ENCODE data around the gene SND1. TPM values are rescaled to one million over a fixed set of nuclear protein-coding genes. Genes with fewer than 3 reads are reported as not detected.

Gene SND1
- total and polyA plus RNA-seq, 7 experiments from 2014 or later, result 68.6 to 253 (median 137) TPM

GRCh38 chr7:127911968-127912511 lies 260.0 kb downstream of the SND1 start:
- peaks cover 0 to 17% (median 8%) of the 10 kb centered on the region in 7 donors for H3K4me1 Mint-ChIP-seq
- no peak overlapping the region for H3K27ac Mint-ChIP-seq
- intact Hi-C loops (cut with micrococcal nuclease), result loop anchor here in 1 of 2 donors (1.0 kb wide), 1 partner anchor 11 kb away; no protein-coding TSS in a partner anchor
- no peaks in the 10 kb centered on the region for H3K9me3 Mint-ChIP-seq
- H3K27me3 ChIP-seq (ENCODE audit: control insufficient read depth in 2 of 2, insufficient read depth in 2 of 2, low read length in 2 of 2), result no peaks in the 10 kb centered on the region
- ATAC-seq, result no peak
- CTCF ChIA-PET, result no interaction called here
- POLR2A ChIA-PET, result no interaction called here
- no peak for DNase-seq
- H3K4me1 ChIP-seq (ENCODE audit: control insufficient read depth in 2 of 2, insufficient read depth in 2 of 2, low read length in 2 of 2), result no peaks in the 10 kb centered on the region
- H3K36me3 Mint-ChIP-seq, result peaks cover 8 to 33% (median 12%) of the 10 kb centered on the region in 5 donors
- no peak overlapping the region for H3K4me3 ChIP-seq (ENCODE audit: low read length)
- no peak overlapping the region for H3K4me3 Mint-ChIP-seq
- no peaks in the 10 kb centered on the region for H3K9me3 ChIP-seq (ENCODE audit: control insufficient read depth in 2 of 3, low read length in 3 of 3)
- peaks cover 0 to 5% (median 0%) of the 10 kb centered on the region in 3 experiments for H3K36me3 ChIP-seq (ENCODE audit: control insufficient read depth in 2 of 3, insufficient read depth in 3 of 3, low read length in 3 of 3)
- H3K27me3 Mint-ChIP-seq, result no peaks in the 10 kb centered on the region
- no peak overlapping the region for H3K27ac ChIP-seq (ENCODE audit: low read depth, low read length)

GRCh38 chr7:127912901-127913300 lies 260.9 kb downstream of the SND1 start:
- H3K4me1 Mint-ChIP-seq, result peaks cover 0 to 10% (median 0%) of the 10 kb centered on the region in 7 donors
- no peak for DNase-seq
- Histone ChIP-seq H3K9me3 (ENCODE audit: control insufficient read depth in 2 of 3, low read length in 3 of 3) (no peaks in the 10 kb centered on the region), H3K36me3 (ENCODE audit: control insufficient read depth in 2 of 3, insufficient read depth in 3 of 3, low read length in 3 of 3) (peaks cover 0 to 5% (median 0%) of the 10 kb centered on the region in 3 experiments), H3K4me1 (ENCODE audit: control insufficient read depth in 2 of 2, insufficient read depth in 2 of 2, low read length in 2 of 2) (no peaks in the 10 kb centered on the region), H3K27me3 (ENCODE audit: control insufficient read depth in 2 of 2, insufficient read depth in 2 of 2, low read length in 2 of 2) (no peaks in the 10 kb centered on the region), H3K4me3 (ENCODE audit: low read length) (no peak overlapping the region), H3K27ac (ENCODE audit: low read depth, low read length) (no peak overlapping the region)
- no peaks in the 10 kb centered on the region for H3K27me3 Mint-ChIP-seq
- POLR2A ChIA-PET, result no interaction called here
- H3K9me3 Mint-ChIP-seq, result no peaks in the 10 kb centered on the region
- intact Hi-C loops (cut with micrococcal nuclease), result no loop called here
- no peak overlapping the region for H3K4me3 Mint-ChIP-seq
- H3K36me3 Mint-ChIP-seq, result peaks cover 5 to 25% (median 8%) of the 10 kb centered on the region in 5 donors
- CTCF ChIA-PET, result interaction anchor here (0.9 kb wide), 1 partner anchor 9 kb away, joined by 3 read pairs; no protein-coding TSS in a partner anchor
- no peak overlapping the region for H3K27ac Mint-ChIP-seq
- ATAC-seq, result no peak

- intact Hi-C loops (cut with micrococcal nuclease), result no loop called here
- Mint-ChIP-seq H3K36me3 (peaks cover 5 to 20% (median 7%) of the 10 kb centered on the region in 5 donors), H3K4me3 (no peak overlapping the region), H3K9me3 (no peaks in the 10 kb centered on the region), H3K27me3 (no peaks in the 10 kb centered on the region), H3K4me1 (peaks cover 0 to 6% (median 2%) of the 10 kb centered on the region in 7 donors), H3K27ac (no peak overlapping the region)
- Histone ChIP-seq H3K4me1 (ENCODE audit: control insufficient read depth in 2 of 2, insufficient read depth in 2 of 2, low read length in 2 of 2) (no peaks in the 10 kb centered on the region), H3K36me3 (ENCODE audit: control insufficient read depth in 2 of 3, insufficient read depth in 3 of 3, low read length in 3 of 3) (peaks cover 0 to 5% (median 0%) of the 10 kb centered on the region in 3 experiments), H3K27ac (ENCODE audit: low read depth, low read length) (no peak overlapping the region), H3K9me3 (ENCODE audit: control insufficient read depth in 2 of 3, low read length in 3 of 3) (no peaks in the 10 kb centered on the region), H3K27me3 (ENCODE audit: control insufficient read depth in 2 of 2, insufficient read depth in 2 of 2, low read length in 2 of 2) (no peaks in the 10 kb centered on the region), H3K4me3 (ENCODE audit: low read length) (no peak overlapping the region)
- POLR2A ChIA-PET, result no interaction called here
- DNase-seq (no peak), ATAC-seq (no peak)
- CTCF ChIA-PET, result no interaction called here
These were observed 261.7 kb downstream of the SND1 start for GRCh38 chr7:127913686-127914085.

GRCh38 chr7:127914693-127915092 lies 262.7 kb downstream of the SND1 start:
- H3K36me3 Mint-ChIP-seq, result peaks cover 0 to 14% (median 5%) of the 10 kb centered on the region in 5 donors
- H3K4me1 Mint-ChIP-seq, result peaks cover 0 to 6% (median 4%) of the 10 kb centered on the region in 7 donors
- H3K4me3 Mint-ChIP-seq, result no peak overlapping the region
- DNase-seq (no peak), ATAC-seq (no peak)
- Histone ChIP-seq H3K9me3 (ENCODE audit: control insufficient read depth in 2 of 3, low read length in 3 of 3) (no peaks in the 10 kb centered on the region), H3K4me1 (ENCODE audit: control insufficient read depth in 2 of 2, insufficient read depth in 2 of 2, low read length in 2 of 2) (no peaks in the 10 kb centered on the region), H3K4me3 (ENCODE audit: low read length) (no peak overlapping the region), H3K27ac (ENCODE audit: low read depth, low read length) (no peak overlapping the region), H3K36me3 (ENCODE audit: control insufficient read depth in 2 of 3, insufficient read depth in 3 of 3, low read length in 3 of 3) (peaks cover 0 to 5% (median 0%) of the 10 kb centered on the region in 3 experiments), H3K27me3 (ENCODE audit: control insufficient read depth in 2 of 2, insufficient read depth in 2 of 2, low read length in 2 of 2) (no peaks in the 10 kb centered on the region)
- ChIA-PET CTCF (no interaction called here), POLR2A (no interaction called here)
- H3K27me3 Mint-ChIP-seq, result no peaks in the 10 kb centered on the region
- intact Hi-C loops (cut with micrococcal nuclease), result no loop called here
- no peak overlapping the region for H3K27ac Mint-ChIP-seq
- H3K9me3 Mint-ChIP-seq, result no peaks in the 10 kb centered on the region

- Mint-ChIP-seq H3K27me3 (no peaks in the 10 kb centered on the region), H3K36me3 (peaks cover 0 to 4% (median 0%) of the 10 kb centered on the region in 5 donors), H3K27ac (no peak overlapping the region), H3K4me3 (no peak overlapping the region), H3K4me1 (peaks cover 0 to 11% (median 4%) of the 10 kb centered on the region in 7 donors), H3K9me3 (no peaks in the 10 kb centered on the region)
- ChIA-PET POLR2A (no interaction called here), CTCF (interaction anchor here (0.6 to 0.8 kb wide), 2 partner anchors 8 to 208 kb away, joined by 3 to 6 read pairs; no protein-coding TSS in a partner anchor)
- intact Hi-C loops (cut with micrococcal nuclease), result no loop called here
- no peaks in the 10 kb centered on the region for H3K4me1 ChIP-seq (ENCODE audit: control insufficient read depth in 2 of 2, insufficient read depth in 2 of 2, low read length in 2 of 2)
- H3K4me3 ChIP-seq (ENCODE audit: low read length), result no peak overlapping the region
- no peaks in the 10 kb centered on the region for H3K27me3 ChIP-seq (ENCODE audit: control insufficient read depth in 2 of 2, insufficient read depth in 2 of 2, low read length in 2 of 2)
- ATAC-seq (no peak), DNase-seq (no peak)
- H3K36me3 ChIP-seq (ENCODE audit: control insufficient read depth in 2 of 3, insufficient read depth in 3 of 3, low read length in 3 of 3), result no peaks in the 10 kb centered on the region
- H3K27ac ChIP-seq (ENCODE audit: low read depth, low read length), result no peak overlapping the region
- H3K9me3 ChIP-seq (ENCODE audit: control insufficient read depth in 2 of 3, low read length in 3 of 3), result no peaks in the 10 kb centered on the region
These were observed 264.7 kb downstream of the SND1 start for GRCh38 chr7:127916735-127917134.

GRCh38 chr7:127918130-127918529 lies 266.1 kb downstream of the SND1 start:
- Mint-ChIP-seq H3K9me3 (no peaks in the 10 kb centered on the region), H3K4me3 (no peak overlapping the region), H3K27ac (no peak overlapping the region), H3K4me1 (peaks cover 0 to 15% (median 4%) of the 10 kb centered on the region in 7 donors), H3K27me3 (no peaks in the 10 kb centered on the region), H3K36me3 (peaks cover 0 to 4% (median 1%) of the 10 kb centered on the region in 5 donors)
- no peak for DNase-seq
- Histone ChIP-seq H3K36me3 (ENCODE audit: control insufficient read depth in 2 of 3, insufficient read depth in 3 of 3, low read length in 3 of 3) (no peaks in the 10 kb centered on the region), H3K9me3 (ENCODE audit: control insufficient read depth in 2 of 3, low read length in 3 of 3) (no peaks in the 10 kb centered on the region), H3K27me3 (ENCODE audit: control insufficient read depth in 2 of 2, insufficient read depth in 2 of 2, low read length in 2 of 2) (no peaks in the 10 kb centered on the region), H3K4me3 (ENCODE audit: low read length) (no peak overlapping the region), H3K27ac (ENCODE audit: low read depth, low read length) (no peak overlapping the region), H3K4me1 (ENCODE audit: control insufficient read depth in 2 of 2, insufficient read depth in 2 of 2, low read length in 2 of 2) (no peaks in the 10 kb centered on the region)
- ChIA-PET CTCF (no interaction called here), POLR2A (no interaction called here)
- no peak for ATAC-seq
- intact Hi-C loops (cut with micrococcal nuclease), result no loop called here

- no peak overlapping the region for H3K4me3 Mint-ChIP-seq
- Histone ChIP-seq H3K9me3 (ENCODE audit: control insufficient read depth in 2 of 3, low read length in 3 of 3) (no peaks in the 10 kb centered on the region), H3K27me3 (ENCODE audit: control insufficient read depth in 2 of 2, insufficient read depth in 2 of 2, low read length in 2 of 2) (no peaks in the 10 kb centered on the region), H3K36me3 (ENCODE audit: control insufficient read depth in 2 of 3, insufficient read depth in 3 of 3, low read length in 3 of 3) (no peaks in the 10 kb centered on the region), H3K27ac (ENCODE audit: low read depth, low read length) (no peak overlapping the region), H3K4me1 (ENCODE audit: control insufficient read depth in 2 of 2, insufficient read depth in 2 of 2, low read length in 2 of 2) (no peaks in the 10 kb centered on the region), H3K4me3 (ENCODE audit: low read length) (no peak overlapping the region)
- ATAC-seq, result no peak
- H3K4me1 Mint-ChIP-seq, result peaks cover 0 to 20% (median 11%) of the 10 kb centered on the region in 7 donors
- intact Hi-C loops (cut with micrococcal nuclease), result no loop called here
- DNase-seq, result no peak
- no peaks in the 10 kb centered on the region for H3K9me3 Mint-ChIP-seq
- no peak overlapping the region for H3K27ac Mint-ChIP-seq
- no peaks in the 10 kb centered on the region for H3K27me3 Mint-ChIP-seq
- CTCF ChIA-PET, result no interaction called here
- POLR2A ChIA-PET, result no interaction called here
- peaks cover 0 to 5% (median 4%) of the 10 kb centered on the region in 5 donors for H3K36me3 Mint-ChIP-seq
These were observed 268.9 kb downstream of the SND1 start for GRCh38 chr7:127920787-127921438.
